Measurements from ENCODE around the gene MAP4.

MAP4 gene

GRCh38 chr3:47954567-47954966, 61.6 kb downstream of the MAP4 start:
- TF ChIP-seq ZBTB7A (IDR thresholded peaks at IDR 0.05; ENCODE audit: low read depth) = no peak
- no peak for TF ChIP-seq TCF12 (IDR thresholded peaks at IDR 0.05; ENCODE audit: low read depth)
- TF ChIP-seq YY1 (IDR thresholded peaks at IDR 0.05; ENCODE audit: low read depth) = no peak

GRCh38 chr3:47950453-47951169, 65.6 kb downstream of the MAP4 start:
- TF ChIP-seq ZBTB7A (IDR thresholded peaks at IDR 0.05; ENCODE audit: low read depth) (no peak), CREB1 (IDR thresholded peaks at IDR 0.05; ENCODE audit: low read depth) (no peak), USF1 (IDR thresholded peaks at IDR 0.05) (no peak), REST (IDR thresholded peaks at IDR 0.05; ENCODE audit: low read depth) (no peak), EGR1 (IDR thresholded peaks at IDR 0.05) (no peak), FOXM1 (IDR thresholded peaks at IDR 0.05; ENCODE audit: borderline replicate concordance, low read depth) (no peak), TEAD4 (IDR thresholded peaks at IDR 0.05) (no peak), YY1 (IDR thresholded peaks at IDR 0.05; ENCODE audit: low read depth) (no peak), RAD21 (IDR thresholded peaks at IDR 0.05; ENCODE audit: low read depth) (no peak), CEBPB (IDR thresholded peaks at IDR 0.05) (no peak), EP300 (IDR thresholded peaks at IDR 0.05; ENCODE audit: borderline replicate concordance) (no peak), NFIC (IDR thresholded peaks at IDR 0.05) (no peak), TAF1 (IDR thresholded peaks at IDR 0.05; ENCODE audit: low read depth) (no peak)

GRCh38 chr3:47949979-47950378, 66.2 kb downstream of the MAP4 start:
- TF ChIP-seq RAD21 (IDR thresholded peaks at IDR 0.05; ENCODE audit: low read depth) = no peak
- no peak for TF ChIP-seq TAF1 (IDR thresholded peaks at IDR 0.05; ENCODE audit: low read depth)
- no peak for TF ChIP-seq REST (IDR thresholded peaks at IDR 0.05; ENCODE audit: low read depth)
- no peak for TF ChIP-seq ZBTB7A (IDR thresholded peaks at IDR 0.05; ENCODE audit: low read depth)
- no peak for TF ChIP-seq MAX (IDR thresholded peaks at IDR 0.05)
- TF ChIP-seq NFIC (IDR thresholded peaks at IDR 0.05) = no peak
- no peak for TF ChIP-seq YY1 (IDR thresholded peaks at IDR 0.05; ENCODE audit: low read depth)
- TF ChIP-seq EP300 (IDR thresholded peaks at IDR 0.05; ENCODE audit: borderline replicate concordance) = no peak

GRCh38 chr3:47940232-47940631, 76.0 kb downstream of the MAP4 start:
- no peak for TF ChIP-seq YY1 (IDR thresholded peaks at IDR 0.05; ENCODE audit: low read depth)

- TF ChIP-seq TEAD4 (IDR thresholded peaks at IDR 0.05) = no peak
Observed at GRCh38 chr3:47932421-47932820, 83.8 kb downstream of the MAP4 start.

GRCh38 chr3:47930979-47931378, 85.2 kb downstream of the MAP4 start:
- TF ChIP-seq NFIC (IDR thresholded peaks at IDR 0.05) (no peak), TAF1 (IDR thresholded peaks at IDR 0.05; ENCODE audit: low read depth) (no peak), EGR1 (IDR thresholded peaks at IDR 0.05) (no peak), CEBPB (IDR thresholded peaks at IDR 0.05) (no peak), ZBTB7A (IDR thresholded peaks at IDR 0.05; ENCODE audit: low read depth) (no peak), REST (IDR thresholded peaks at IDR 0.05; ENCODE audit: low read depth) (no peak), RAD21 (IDR thresholded peaks at IDR 0.05; ENCODE audit: low read depth) (no peak), YY1 (IDR thresholded peaks at IDR 0.05; ENCODE audit: low read depth) (no peak), CREB1 (IDR thresholded peaks at IDR 0.05; ENCODE audit: low read depth) (no peak), TEAD4 (IDR thresholded peaks at IDR 0.05) (no peak), EP300 (IDR thresholded peaks at IDR 0.05; ENCODE audit: borderline replicate concordance) (no peak), TCF12 (IDR thresholded peaks at IDR 0.05; ENCODE audit: low read depth) (no peak), FOXM1 (IDR thresholded peaks at IDR 0.05; ENCODE audit: borderline replicate concordance, low read depth) (no peak), USF1 (IDR thresholded peaks at IDR 0.05) (no peak), MAX (IDR thresholded peaks at IDR 0.05) (no peak)

All from Ishikawa (cell line).